Stimulated activated CD4-positive, alpha-beta T cell treated with anti-CD3 and anti-CD28 coated beads, Interleukin-12 subunit alpha, Interleukin-12 subunit beta, amount 100 ng/mL, for 24 hours (primary cell): ENCODE data around the gene ZNF672.
"Not testable (repeated sequence)": the region's sequence is repeated elsewhere in the genome, so short reads cannot be mapped to it uniquely, and the experiment has no call there.

Experiments
- DNase-seq, 2 experiments: peaks; one replicate each; pipeline ENCODE4 v3.0.0-alpha.2; 2020; ENCODE audit warnings: low read depth in 2 of 2

ZNF672 gene

DNA sequence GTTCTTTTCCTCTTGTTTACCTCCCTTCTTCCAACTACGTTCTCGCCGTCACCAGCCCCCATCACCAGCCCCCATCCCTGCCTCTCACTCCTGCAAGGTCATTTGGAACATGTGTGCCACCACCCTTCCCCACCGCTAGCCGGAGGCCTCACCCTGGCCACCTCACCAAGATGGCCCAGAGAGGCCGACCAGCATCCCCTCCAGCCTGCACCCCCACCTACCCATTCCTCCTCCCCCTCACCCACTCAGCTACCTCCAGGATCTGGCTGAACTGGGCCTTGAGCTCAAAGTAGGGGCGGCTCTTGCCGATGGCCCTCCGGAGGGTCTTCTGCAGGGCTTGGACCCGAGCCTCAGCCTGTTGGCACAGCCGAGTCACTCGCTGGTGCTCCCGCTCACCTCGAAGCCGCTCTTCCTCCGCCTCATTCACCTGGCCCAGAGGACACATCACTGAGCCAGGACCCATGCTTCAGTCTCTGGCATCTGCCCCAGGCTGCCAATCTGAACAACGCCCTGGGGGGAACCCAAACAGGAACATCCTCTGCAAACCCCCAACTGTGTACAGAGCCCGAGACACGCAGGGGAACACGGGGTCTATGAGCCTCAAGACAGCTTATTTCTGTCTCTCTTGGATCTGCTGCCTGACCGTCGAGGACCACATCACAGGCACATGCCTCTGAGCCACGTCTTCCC, 25.1 kb upstream of the ZNF672 start:
- DNase-seq: no peak

DNA sequence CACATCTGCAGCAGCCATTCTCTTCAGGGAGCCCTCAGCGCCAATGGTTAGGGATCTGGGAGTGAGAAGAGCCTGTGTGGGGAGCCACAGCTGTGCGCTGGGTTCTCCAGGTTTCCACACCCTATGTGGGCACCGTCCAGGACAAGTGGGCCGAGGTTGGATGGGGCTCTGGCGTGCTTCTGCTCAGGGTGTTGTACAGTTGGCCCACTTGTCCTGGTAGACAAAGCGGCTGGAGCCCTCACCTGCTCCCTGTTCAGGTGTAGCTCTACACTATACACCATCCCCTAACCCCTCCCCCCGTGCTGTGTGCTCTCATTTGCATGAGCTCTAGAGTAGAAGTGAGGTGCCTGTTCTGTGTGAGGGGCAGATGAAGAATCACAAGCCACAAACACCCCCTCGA, 24.5 kb upstream of the ZNF672 start:
- DNase-seq: no peak

DNA sequence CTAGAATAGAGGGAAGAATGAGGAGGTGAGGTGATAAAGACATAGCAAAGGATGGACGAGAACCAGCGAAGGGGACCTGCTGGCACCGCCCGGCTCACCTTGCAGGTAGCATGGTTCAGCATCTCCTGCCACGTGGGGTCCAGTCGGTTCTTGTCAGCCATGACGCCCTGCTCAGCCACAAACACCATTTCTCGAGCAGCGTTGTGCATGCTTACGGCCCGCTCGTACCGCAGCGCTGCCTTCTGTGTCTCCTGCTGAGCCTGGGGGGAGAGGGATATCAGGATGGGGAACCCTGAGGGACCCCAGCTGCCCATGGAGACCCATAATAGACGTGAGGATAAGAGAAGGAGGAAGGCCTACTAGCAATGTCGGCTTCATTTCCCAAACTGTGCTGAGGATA, 23.7 kb upstream of the ZNF672 start:
- DNase-seq: no peak

DNA sequence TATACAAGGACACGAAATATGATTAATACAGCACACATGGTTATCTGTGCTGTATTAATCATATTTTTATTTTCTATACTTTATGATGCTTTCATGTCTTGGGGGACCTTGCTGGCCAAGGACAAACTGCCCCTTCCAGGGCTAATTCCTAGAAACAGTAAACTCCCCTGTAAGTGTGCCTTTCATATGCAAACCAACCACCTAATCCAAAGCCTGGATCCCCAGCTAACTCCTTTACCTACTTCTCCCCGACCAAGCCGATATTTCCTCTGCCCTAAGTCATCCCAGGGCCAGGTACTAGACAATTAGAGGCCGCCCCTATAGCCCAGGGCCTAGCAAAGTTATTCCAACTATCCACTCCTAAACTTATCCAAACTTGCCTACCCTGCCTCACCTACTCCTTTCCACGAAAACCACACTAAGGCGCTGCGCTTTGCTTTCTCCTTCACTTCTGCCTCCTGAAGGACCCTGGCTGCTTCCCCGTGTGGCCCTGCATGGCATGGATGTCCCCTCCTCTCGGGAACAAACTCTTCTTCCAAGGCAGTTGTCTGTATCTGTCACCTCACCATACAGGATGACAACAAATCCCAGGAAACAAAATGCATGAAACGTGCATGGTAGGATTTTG, 22.5 kb upstream of the ZNF672 start:
- no peak for DNase-seq

DNA sequence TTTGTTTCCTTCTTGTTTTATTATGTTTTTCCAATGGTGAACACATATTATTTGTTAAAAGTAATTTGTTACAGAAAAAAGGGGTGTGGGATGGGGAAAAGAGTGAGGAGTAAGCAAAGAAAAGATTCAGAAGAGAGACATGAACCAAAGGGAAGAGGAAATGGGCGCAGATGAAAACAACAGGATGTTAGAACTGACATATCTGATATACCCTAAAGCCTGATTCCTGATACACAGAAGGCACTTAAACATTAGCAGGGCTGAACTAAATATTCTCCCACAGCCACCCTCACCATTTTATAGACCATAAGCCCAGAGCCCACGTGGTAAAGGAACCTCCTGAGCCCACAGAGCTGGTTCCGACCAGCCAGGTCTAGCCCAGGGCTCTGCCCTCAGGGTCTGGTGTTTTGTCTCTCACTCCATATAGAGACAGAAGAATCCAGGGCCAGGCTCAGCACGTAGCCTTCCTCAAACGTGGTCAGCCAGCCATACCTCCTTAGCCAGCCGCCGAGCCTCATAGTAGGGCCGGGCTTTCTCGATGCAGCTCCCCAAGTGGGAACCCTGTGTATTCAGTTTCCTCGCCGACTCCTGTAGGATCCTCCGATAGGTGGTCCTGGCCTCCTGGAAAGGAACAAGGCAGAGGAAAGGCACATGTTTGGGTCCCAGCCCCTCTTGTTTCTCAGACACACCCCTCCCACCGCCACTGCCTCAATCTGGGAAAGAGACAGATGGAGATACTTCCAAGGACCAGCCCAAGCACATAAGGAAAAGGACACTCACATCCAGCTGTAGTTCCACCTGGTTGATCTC, 21.8 kb upstream of the ZNF672 start:
- DNase-seq: no peak

DNA sequence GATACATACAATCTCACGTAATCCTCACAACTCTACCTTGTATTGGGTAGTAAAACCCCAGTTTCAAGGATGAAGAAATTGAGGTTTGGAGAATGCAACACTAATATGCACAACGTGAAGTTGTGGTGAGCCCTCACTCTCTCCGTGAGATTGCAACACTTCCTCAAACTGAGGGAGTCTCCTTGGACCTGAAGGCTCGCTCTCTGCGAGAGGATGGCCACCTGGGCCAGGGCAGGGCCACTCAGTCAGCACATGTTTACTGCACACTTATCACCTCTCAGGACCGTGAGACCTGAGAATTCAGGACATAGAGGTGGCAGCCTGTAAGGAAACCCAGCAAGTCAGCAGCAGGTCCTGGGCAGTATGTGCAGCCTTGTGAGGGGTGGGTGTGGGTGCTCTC, 21.0 kb upstream of the ZNF672 start:
- no peak for DNase-seq

DNA sequence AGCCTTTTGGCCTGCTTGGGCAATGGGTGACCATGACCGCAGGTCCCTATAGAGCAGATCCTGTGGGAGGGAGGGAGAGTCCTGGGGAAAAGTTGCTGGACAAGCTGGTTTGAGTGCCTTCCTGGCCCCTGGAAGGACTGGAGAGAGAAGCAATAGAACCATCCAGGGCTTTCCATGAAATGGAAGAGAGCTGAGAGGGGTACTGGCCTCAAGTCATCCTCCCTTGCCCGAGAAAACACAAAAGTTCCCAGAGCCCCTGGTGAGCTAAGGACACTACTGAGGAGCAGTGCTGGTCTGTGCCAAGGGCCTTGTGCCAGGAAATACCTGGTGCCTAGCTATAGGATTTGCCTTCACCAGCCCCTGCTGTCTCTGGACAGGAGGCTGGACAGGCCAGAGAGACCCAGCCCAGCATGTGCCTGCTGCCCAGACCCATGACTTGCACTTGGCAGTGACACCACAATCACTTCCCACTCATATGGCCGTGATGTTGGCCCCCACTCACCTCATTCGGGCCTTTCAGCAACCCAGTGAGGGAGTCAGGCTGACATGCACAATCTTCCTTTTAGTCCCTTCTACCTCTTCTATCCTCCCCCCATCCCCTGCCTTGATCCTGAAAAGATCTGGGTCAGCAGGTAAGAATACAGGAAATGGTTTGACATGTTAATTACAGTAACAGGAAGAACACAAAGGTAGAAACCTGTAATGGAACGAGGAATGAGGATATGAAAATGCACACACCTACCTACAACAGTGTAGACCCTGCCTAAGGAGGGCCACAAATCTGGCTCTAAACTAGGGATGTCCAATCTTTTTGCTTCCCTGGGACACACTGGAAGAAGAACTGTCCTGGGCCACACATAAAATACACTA, 19.3 kb upstream of the ZNF672 start:
- no peak for DNase-seq

DNA sequence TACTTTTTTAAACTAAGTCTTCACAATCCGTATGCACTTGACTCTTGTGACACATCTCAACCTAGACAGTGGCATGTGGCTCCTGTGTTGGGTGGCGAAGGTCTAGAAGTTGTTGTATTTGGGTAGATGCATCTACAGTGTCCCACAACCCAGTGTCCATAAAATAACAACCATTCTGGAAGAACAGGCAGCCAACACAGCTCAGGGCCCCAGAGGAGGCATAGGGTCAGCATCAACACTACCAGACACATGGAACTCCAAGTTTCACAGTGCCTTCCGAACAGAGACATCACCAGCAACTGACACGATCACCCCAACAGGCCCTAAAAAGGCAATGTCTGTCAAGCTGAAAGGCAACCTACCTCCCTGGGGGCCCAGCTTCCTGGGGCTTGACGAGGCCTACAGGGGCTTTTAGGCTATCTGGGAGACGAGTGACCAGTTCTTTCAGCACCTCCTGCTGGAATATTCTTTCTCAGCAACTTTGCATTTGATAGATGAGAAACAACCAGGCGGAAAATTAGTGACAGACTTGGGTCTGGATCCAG, 17.9 kb upstream of the ZNF672 start:
- DNase-seq: no peak

DNA sequence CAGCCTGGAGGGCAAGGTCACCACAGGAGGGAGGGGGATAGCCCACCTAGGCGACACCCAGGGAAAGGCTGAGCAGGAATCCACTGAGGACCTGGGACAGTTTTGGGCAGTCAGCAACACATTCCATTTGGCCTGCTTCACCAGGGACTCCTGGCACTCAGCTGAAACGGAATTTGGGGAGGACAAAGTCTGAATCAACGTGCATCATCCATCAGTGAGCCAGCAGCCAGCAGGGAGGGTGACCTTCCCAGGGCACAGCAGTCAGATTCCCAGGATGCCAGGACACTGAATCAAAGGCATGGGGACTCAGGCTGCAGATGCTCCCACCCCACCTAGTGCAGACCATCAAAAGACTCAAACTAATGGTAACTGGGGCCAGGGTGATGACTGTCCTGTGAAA, 16.9 kb upstream of the ZNF672 start:
- no peak for DNase-seq

DNA sequence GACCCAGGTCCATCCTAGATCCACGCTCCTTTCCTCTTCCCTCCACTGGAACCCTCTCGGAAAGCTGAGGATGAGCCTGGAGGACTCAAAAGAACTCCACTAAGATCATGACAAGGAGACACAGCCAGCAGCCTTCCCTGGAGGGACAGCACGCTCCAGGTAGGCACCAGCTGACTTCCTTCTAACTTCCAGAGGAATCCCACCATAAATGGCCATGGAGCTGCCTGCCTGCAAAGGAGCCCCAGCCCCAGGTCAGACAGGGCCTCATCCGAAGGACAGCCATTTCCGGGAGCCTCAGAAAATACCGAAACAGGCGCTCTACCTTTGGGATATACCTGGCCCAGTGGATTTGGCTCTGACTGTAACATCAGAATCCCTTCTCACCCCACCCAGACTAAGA, 16.4 kb upstream of the ZNF672 start:
- no peak for DNase-seq

DNA sequence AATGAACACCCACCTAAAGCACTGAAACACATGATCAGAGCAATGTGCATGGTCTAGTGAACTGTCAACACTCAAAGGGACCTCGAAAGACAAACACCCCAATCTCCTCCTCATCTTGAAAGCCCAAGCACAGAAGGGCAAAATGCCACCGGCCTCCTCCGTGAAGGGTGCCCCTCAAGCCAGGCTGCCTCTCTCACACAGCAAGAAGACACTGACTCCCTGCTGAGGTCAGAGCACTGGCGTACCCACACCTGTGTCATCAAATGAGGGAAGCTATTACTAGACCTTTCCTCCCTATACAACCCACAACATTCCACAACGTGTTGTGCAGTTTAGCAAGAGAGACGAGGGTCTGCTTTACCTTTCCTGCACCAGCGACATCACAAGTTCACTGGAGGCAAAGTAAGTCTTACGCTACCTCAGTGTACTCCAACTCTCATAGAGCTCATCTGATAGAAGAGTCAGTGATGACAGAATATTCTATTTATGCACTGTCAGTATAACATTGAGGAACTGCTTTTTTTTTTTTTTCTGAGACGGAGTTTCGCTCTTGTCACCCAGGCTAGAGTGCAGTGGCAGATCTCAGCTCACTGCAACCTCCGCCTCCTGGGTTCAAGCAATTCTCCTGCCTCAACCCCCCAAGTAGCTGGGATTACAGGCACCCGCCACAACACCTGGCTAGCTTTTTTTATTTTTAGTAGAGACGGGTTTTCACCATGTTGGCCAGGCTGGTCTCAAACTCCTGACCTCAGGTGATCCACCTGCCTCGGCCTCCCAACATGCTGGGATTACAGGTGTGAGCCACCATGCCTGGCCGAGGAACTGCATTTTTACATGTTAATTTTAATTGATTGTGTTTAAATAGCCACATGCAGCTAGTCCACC, 15.6 kb upstream of the ZNF672 start:
- DNase-seq: no peak

DNA sequence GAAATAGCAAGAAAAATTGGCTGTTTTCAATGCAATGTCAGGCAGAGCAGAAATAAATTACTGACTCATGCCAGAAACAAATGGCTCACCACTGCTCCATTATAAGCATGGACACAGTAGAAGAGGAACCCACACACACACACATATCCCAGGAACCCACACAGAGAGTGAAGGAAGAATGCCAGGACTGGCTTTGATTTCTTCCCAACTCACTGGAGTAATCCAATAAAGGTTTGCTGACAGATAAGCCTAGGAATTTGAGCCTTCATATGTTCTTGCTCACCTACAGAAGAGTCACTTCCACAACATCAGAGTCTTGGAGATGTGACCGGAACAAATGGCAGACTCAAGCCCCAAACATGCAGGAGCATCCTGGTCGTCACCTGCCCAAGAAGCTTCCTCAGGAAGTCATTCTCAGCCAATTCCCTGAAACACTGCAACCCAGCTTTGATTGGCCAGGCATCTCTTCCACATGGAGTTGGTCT, 14.5 kb upstream of the ZNF672 start:
- DNase-seq: no peak

DNA sequence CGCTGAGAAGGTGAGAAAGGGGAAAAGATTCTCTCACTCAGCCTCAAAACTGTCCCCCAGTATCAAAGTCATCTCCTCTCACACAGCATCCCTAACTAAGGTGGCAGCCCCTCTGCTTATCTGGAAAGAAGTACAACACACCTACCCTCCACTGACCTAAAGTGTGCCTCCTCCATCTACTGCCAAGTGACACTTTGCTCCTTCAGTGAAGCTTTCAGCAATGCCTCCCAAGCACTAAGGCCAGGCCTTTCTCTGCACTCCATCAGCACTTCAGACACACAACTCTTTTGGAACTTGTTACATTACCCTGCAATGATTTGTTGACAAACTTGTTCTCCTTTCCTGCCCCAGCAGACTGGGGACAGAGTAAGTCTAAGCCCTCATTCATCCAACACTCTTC, 13.7 kb upstream of the ZNF672 start:
- no peak for DNase-seq

DNA sequence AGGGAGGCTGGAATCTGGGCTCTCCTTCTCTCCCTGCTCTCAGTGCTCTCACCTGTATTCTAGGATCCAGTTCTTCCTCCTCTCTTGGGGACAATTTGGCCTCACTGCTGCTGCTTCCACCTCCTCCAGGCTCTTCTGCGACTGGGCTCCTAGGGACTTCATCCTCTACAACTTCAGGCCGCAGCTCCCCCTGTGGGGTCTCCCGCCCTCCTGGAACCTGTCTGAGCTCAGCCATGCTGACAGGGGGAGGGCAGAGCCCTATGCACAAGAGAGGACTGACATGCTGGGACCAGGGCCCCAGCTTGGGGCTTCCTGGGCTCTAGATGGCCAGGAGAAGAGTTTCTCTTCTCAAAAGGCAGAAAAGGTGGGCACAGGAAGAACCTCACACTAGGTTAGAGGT, 13.3 kb upstream of the ZNF672 start:
- DNase-seq: no peak

DNA sequence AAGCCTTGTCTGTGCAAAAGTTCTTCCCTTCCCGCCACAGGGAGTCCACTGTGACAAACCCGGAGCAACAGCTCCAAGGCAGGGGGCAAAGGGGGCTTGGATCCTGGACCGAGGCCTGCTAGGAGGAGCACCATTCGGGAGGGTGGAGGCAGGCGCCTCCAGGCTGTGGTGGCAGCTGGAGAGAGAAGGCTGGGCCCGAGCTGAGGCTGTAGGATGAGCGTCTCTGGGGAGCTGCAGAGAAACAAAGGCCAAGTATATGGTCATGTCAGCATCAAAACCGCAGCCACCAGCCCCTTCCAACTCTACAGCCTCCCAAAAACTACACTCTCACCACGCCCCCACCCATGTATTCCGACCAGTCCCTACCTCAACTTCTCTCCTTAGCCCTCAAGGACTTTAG, 12.9 kb upstream of the ZNF672 start:
- no peak for DNase-seq

DNA sequence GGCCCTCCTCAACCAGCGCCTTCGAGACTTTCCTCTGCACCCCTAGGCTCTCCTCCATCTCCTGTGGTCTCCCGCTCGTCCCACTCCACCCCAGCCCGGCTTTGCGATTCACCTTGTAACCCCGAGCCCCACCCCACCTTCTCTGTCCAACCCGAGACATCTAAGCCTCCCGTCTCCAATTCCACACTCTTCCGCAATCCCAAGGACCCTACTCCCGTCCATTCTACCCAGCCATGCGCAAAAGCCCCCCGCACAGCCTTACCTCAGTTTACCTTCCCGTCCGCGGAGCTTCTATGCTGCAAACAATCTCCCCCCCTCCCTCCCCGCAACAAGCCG, 12.5 kb upstream of the ZNF672 start:
- DNase-seq: no peak

DNA sequence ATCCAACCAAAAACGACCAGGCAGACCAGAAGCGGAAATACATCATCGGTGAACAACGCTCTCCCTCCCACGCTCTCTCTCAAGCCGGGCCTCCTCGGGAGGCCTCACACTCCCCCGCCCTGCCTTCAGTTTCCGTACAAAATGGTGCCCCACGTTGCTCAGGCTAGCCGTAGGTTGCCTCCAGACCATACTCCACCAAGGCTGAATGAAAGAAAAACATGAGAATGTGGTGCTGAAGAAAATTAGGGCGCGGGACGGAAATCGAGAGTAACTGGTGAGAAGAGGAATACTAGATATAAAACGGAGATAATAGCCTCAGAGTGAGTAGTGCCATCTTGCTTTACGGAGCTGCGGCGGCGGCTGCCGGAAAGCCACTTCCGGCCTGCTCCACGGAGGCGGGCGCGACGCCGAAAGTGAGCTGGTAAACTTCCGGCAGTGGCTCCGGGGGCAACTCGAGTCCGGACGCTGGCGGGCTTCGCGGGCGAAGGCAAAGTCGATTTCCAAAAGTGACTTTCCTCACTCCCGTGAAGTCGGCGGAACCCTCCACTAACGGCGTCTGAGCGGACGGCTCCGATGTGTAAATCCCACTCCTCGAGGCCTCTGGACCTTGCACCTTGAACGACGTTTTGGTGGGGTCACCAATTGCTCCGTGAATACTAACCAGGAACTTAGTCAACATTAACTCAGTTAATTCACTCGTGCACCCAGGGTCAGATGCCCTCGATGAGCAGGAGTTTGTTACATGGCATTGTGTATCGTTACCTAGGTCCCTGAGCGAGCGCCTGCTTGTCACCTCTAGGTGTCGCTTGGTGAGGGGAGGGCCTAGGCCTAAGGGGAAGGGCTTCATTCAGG, 11.9 kb upstream of the ZNF672 start, which contains the start of gene SH3BP5L:
TSS of gene SH3BP5L (minus strand) at position 7 of the 852 bp plus-strand sequence. CDS start 980 bp downstream, outside the sequence.
- peak; percentile 78 to 82 for DNase-seq

DNA sequence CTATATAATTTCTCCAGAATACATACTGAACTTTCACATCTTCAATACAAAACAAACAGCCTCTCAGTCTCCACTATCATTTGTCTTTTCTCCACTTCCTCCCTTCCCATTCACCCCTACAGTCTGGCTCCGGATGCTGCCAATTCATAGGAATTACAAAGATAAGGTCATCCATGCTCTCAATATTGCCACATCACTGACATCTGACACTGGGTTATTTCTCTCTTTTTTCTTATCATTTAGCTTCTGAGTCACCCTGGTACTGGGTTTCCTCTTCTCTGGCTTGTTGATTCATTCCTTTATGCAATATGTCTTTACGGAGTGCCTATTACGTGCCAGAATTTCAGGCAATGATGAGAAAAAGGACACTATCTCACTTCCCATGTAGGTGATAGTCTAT, 9.2 kb upstream of the ZNF672 start:
- no peak for DNase-seq

DNA sequence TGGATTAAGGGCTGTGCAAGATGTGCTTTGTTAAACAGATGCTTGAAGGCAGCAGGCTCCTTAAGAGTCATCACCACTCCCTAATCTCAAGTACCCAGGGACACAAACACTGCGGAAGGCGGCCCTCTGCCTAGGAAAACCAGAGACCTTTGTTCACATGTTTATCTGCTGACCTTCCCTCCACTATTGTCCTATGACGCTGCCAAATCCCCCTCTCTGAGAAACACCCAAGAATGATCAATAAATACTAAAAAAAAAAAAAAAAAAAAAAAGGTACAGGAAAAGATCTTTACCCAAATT, 7.4 kb upstream of the ZNF672 start:
- DNase-seq: not testable (repeated sequence)

DNA sequence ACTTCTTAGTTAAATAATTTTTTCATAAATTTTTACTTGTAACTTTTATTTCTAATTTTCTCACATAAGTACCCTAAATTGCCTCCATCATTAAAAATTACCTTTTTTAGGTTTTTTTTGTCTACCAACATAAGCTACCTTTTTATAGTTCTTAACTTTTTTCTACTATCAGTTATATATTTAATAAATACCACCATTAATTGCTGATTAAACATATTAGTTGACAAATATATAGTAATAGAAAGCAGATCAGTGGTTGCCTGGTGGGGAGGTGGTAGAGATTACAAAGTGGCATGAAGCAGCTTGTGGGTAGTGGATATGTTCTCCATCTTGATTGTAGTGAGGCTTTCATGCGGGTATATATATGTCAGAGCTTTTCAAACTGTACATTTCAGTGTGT, 6.2 kb upstream of the ZNF672 start:
- no peak for DNase-seq
